Esophagus muscularis mucosa (tissue), 3 donors: ENCODE results near the gene LTBP1.

Experiments
- CTCF ChIP-seq, 3 experiments: fragments of 200-600 bp in 2 of 3; fragments of 450-650 bp in 1 of 3; sonication (generic) in 2 of 3; IDR thresholded peaks; one replicate each; pipeline ENCODE4 v1.5.1; 2017 to 2019; ENCODE audit warnings: antibody characterized with exemption in 3 of 3, mild to moderate bottlenecking in 2 of 3, moderate library complexity in 1 of 3
- POLR2A ChIP-seq: fragments of 450-650 bp; IDR thresholded peaks from one replicate; pipeline ENCODE4 v1.6.1; 2017; ENCODE audit warnings: antibody characterized with exemption, moderate library complexity, mild to moderate bottlenecking, low read depth
- POLR2AphosphoS5 ChIP-seq, 2 donors: sonication (generic); formaldehyde crosslinking; IDR thresholded peaks; one replicate each; pipeline ENCODE4 v1.6.1; 2017; ENCODE audit warnings: antibody characterized with exemption in 2 of 2

DNA sequence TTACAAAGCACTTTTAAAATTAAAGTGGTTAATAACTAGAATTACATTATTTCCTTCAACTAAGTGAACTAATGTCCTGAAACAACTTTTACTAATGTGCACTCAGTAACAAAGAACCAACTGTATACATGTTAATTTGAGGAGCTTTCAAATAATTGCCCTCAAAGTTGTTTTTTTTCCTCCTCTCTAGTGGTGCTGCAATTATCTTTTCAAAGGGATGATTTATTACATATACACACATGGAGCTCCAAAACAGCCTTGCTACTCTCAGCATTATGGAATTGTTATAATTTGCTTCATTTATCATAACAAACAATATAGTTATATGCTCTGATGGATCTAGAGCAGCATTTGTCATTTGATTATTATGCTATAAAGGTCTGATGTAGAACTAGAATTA is 283.4 kb downstream of the LTBP1 start:
- TF ChIP-seq CTCF (IDR thresholded peaks at IDR 0.05), result no peak
- TF ChIP-seq POLR2A, result no peak
- no peak for TF ChIP-seq POLR2AphosphoS5 (IDR thresholded peaks at IDR 0.05)
